NCI-H1092 treated with DMSO at 0.1 percent for 48 hours (cell line): Measurements from ENCODE around the gene JDP2.
A peak's percentile ranks its signal among the peaks of the same experiment; 100 is the strongest.

Source experiments
- DNase-seq: peaks from one replicate; lab custom pipeline; 2025; lab: John Stamatoyannopoulos, UW

Gene JDP2

DNA sequence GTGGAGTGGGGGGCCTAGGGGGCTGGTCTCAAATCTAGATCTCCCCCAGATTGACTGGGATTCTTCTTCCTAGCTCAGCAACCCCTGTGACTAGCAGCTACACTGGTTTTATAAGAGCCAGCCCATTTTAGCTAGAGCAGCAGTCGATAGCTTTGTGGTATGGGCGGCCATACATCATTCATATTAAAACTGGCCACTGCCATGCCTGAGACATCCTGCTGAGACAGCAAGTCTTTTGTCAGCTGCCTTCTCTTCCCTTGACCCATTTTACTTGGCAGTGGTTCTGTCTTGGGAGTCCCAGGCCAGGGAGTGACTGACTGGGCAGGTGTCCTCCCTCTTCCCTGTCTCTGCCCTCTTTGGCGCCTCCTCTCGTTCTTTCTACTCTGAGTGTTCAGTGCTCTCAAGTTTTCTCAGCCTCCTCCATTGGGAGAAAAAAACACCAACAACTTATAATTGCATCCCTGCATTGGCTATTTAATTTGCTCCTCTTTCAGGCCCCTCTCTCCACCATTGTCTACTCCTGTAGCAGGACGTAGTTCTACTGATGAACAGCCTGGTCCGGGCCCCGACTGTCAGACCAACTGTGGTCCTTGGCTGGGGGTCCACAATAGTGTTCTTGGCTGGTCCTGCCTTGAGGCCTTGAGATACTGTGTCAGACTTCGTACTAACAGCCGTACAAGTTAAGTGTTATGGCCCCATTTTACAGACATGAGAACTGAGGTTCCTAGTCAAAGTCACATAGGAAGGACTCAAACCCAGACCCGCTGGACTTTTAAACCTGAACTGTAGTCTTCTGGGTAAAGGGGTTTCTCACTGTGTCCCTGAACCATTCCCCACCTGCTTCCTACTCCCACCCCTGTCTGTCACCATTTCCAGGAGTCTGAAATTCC, 18.3 kb upstream of the JDP2 start:
- peak; percentile 27 for DNase-seq

DNA sequence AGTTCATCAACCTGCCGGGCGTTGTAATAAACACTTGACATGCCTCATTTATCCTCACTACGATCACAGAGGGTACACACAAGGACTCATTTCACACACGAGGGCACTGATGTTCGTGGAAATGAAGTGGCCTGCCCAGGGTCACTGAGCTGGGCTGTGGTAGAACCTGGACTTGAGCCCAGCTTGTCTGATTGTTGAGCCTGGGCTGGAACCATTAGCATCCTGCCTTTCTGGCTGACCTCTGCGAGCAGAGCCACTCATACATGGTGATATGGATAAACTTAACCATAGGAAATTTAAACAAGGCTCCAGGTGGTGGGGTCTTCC, 16.6 kb upstream of the JDP2 start:
- DNase-seq = peak; percentile 95

DNA sequence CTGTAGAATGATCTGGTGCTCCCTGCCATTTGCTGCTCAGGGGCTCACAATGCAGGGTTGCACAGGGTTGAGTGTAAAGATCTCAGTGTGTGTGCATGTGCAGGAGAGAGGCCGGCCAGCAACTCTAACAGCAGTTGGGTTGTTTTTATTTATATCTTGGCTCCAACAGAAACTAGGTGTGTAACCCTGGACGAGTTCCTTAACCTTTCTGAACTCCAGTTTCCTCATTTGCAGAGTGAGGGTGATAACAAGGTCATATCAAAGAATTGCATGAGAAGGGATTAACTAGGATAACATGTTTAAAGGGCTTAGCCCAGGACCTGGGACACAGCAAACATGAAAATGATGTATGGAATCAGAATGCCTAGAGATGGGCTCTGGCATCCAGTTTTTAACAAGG, 14.8 kb upstream of the JDP2 start:
- no peak for DNase-seq

DNA sequence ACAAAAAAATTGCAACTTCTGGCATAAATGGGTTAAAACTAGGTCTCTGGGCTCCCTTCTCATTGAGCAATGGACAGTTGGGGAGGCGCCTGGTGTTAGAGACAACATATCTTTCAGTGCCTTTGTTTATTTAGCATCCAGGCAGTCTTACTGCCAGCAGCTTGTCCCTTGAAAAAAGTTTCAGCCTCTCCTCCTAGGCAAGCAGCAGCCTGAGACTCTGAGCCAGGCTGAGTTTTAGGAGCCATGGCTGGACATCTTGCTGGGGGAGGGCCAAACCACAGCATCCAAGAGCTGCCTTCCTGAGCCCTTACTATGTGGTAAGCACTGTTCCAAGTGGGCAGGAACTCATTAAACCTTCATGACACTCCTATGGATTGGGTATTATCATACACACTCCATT, 10.1 kb upstream of the JDP2 start:
- DNase-seq = no peak

DNA sequence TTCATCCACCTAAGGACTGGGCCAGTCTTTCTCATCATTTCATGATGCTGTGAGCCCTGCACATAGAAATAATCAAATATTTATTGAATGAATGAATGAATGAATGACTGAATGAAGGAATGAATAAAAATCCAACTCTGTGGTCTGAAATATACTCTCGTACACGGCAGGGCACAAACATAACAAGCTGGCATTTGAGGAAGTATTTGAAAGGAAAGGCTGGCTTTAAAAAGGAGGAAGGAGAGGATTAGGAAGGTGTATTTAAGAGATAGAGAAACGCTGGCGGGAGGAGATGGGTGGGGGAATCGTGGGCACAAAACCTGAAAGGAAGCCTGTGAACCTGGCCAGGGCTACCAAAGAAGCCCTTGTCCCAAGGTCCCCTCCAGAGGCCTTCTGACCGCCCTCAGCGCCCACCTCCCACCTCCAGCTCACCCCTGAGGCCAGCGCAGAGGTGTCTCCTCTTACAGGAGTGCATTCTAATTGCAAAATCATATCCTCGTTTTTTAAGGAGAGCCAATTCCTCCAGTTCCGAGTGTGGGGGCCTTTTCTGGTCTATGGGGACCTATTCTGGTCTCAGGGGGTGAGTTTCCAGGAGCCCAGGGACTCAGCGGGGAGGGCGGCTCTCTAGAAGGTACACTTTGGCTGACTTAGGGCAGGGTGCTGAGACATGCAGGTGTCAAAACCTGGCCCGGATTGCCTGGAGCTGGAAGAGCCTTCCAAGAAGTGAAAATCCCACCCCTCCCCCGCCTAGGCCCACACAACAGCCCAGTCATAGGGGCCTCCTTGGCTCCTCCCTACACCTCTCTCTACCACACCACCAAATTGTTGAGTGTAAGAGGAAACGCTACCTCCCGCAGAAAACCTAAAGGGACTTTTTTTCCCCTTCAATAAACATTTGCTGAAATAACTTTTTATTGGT, 8.7 kb upstream of the JDP2 start:
- no peak for DNase-seq

DNA sequence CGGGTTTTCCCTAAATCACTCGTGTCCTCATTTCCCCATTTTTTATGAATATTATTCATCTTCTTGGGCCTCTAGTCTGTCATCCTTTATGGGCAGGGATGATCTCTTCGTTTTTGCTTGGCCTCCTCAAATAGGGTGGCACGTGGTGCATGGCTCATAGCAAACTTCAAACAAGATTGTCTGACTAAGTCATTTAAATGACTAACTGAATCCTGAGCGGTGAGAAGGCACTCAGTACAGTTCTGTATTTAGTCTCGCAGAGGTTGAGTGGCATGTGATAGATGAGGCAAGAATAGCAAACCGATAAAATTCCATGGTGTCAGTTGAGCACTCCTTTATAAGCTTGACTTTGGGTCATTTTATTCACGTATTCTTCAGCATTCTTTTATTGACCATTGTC, 5.7 kb upstream of the JDP2 start:
- no peak for DNase-seq

DNA sequence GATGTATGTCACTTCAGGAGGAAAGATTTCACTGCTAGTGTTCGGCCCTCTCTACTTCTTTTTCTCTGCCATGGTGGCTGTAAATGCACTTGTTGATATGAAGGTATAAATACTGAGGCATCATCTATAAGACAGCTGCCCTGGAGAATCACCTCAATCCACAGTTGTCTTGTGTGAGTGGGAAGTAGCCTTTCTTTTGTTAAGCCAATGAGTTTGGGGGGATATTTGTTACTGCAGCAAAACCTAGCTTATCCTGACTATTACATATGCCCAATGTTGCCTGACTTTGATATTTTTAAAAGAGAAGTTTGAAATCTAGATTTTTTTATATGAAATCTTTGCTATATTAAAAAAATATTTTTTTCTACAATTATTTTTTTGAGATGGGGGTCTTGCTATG, 3.3 kb upstream of the JDP2 start:
- no peak for DNase-seq

DNA sequence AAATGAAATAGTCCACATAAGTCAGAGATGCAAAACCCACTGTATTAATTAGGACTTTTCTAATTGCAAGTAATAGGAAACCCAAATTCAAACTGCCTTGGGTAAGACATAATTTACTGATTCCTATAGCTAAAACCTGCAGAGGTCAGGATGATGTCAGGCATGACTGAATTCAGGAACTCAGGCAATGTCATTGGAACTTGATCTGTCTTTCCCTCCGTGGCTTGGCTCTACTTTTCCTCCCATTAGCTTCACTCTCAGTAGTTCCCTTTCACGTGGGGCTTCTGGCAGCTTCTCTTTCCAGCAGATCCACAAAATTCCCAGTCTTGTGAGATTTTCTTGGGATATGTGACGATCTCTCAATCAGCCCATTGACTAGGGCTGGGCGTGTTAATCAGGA, 2.4 kb upstream of the JDP2 start:
- DNase-seq = no peak

DNA sequence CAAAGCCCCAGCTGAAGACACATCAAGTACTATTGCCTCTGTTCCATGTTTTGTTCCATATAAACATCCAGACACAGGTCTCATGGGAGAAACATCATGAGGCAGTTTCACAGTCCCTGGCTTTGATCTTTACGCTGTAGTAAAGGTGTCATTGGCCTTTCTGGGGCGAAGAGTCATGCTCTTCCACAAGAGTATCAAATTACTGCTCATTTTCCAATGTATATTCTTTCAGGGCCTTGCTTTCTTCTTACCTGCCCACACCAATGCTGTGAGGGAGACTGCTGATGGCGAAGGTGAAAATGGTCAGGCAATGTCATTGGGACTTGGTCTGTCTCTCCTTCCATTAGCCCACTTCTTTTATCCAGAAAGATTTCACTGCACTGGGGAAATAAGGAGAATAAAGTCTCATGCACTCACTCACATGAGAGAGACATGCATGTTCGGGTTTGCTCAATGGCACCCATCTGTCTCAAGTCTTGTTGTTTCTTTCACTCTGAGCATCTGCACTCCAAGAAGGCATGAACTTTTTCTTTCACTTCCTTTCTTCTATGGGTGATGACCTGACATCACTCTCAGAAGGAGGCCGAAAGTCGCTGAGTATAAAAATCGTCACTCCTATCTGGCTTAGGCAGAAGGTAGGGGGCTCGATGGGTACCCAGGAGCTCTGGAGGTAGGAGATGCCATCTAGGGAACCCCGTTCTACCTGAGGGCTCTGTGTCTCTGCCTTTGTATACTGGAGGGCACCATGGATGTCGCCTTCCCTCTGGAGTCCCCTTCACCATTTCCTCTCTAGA, 1.3 kb upstream of the JDP2 start:
- no peak for DNase-seq

DNA sequence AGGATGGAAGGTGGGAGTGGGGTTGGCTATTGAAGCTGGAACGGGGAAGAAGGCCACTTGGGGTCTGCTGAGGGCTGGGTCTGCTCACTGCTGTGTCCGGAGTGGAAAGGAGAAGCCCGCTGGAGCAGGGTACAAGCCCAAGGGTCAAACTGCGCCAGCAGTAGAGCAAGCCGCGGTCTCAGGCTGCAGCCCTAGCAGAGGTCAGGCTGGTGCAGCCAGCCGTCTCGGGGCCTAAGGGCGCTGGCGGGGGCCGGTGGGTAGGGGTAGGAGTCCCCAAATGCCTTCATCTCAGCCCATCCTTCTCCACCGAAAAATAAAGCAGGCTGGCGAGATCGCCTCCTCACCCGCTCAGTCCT, 718 bp upstream of the JDP2 start:
- no peak for DNase-seq

DNA sequence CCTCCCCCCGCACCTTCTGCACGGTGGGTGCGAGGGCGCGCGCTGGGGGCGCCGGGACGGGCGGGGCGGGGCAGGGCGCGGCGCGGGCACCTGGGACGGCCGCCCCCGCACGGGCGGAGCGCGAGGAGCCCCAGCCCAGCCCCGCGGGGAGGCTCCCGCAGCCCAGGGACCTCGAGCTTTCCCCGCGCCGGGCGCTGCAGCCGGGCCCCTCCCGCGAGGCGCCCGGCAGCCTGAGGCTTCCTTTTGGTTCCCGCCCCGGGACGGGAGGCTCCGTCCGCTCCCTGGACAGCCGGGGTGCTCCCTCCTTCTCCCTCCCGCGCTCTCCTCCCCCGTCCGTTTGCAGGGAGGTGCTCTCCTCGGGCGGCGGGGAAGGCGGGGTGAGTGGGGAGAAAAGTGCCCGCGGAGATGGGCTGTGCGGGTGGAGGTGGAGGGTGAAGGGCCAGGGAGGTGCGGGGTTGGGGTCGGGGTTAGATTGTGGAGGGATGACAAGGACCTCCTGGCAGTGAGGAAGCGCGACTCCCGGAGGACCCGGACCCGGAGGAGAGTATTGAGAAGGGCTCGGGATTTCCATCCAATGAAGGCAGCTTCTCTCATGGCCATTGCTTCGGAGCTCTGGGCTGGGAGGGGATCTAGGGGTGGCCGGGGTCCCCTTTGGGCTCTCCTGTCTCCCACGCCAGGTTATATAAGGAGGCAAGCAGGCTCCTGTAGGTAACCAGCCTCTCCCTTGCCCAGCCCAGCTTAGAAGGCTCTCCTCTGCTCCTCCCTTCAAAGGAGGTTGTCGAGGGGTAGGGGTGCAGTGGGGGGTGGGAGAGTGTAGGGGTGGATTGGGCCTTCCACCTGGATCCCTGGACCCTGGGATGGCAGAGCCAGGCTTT, 645 bp downstream of the JDP2 start:
- DNase-seq = no peak

DNA sequence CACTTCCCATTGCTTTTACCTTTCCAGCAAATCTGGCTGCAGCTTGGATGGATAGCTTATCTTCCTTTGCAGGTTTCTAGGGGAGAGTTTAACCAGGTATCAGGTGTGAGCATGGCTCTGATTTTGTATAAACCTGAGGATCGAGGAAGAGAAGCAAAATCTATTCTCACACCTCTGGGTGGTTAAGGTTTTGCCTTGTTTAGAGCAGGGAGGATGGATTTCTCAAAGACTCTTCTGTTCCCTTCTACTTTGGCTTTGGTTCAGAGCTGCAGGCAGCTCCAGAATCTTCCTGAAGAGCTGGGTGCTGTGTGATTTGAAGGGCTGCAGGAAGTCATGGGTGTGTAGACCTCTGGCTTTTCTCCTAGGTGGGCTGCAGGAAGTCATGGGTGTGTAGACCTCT, 1.7 kb downstream of the JDP2 start:
- no peak for DNase-seq

DNA sequence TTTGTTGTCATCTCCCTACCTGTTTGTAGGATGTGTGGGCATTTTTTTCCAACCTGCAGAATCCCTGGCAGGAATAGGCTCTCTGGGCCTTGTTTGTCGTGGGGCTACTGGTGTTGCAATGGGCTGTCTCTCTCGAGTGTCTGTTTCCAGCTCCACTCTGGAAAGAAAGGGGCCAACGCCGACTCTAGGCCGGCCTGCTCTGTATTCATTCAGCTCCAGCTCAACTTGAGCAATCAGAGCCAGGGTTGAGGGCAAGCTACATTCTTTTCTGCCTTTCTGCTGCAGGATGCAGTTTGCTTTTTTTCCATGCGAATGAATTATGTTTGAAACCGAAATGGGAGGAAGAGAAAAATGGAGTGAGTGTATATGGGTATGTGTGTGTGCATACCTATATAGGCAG, 2.3 kb downstream of the JDP2 start:
- DNase-seq = no peak

DNA sequence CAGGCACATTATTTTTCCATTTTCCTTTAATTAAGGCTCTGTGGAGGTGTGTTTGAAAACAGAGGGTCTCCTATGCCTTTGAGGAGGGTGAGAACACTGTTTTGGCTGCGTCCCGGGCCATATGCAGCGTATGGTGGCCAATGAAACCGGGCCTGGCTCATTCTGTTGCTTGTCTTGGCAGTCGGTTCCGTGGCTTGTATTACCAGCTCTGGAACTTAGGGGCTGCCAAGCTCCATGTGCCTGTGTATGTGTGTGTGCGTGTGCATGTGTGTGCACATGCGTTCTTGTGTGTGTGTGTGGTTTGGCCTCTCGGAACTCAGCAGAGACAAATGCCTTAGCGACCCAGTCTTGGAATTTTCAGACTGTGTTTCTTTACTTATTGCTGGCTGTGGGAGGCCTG, 2.7 kb downstream of the JDP2 start:
- no peak for DNase-seq

DNA sequence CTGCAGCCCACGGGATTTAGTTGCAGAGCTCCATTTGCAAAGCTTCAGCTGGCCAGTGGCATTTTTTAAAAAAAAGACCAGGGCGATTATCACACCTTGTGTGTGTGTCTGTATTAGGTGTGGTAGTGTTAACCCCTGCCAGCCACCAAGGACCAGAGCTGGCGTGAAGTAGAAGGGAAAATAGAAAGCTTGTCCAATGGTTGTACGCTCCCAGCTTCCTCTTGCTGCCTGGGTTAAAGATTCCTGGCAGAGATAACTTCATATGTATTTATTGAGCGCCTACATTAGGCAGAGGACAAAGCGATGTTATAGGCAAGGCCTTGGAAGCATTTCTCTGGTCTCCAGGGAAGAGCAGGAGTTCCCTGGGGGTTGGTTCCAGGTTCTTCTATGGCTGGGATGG, 3.2 kb downstream of the JDP2 start:
- DNase-seq = no peak

DNA sequence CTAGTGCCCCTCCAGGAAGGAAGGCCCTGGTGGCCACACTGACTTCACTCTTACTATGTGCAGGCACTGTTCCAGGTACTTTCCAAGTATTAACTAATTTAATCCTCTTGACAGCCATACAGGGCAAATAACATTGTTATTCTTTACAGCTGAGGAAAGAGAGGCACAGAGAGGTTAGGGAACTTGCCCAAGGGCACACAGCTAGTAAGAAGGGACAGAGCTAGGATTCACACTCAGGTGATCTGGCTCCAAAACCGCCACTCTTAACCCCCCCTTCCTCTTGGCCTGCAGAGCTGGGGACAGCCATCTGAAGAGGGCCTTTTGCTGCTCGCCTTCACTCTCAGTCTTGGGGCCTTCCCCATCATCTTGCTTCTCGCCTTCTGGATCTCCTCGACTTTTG, 4.0 kb downstream of the JDP2 start:
- no peak for DNase-seq

DNA sequence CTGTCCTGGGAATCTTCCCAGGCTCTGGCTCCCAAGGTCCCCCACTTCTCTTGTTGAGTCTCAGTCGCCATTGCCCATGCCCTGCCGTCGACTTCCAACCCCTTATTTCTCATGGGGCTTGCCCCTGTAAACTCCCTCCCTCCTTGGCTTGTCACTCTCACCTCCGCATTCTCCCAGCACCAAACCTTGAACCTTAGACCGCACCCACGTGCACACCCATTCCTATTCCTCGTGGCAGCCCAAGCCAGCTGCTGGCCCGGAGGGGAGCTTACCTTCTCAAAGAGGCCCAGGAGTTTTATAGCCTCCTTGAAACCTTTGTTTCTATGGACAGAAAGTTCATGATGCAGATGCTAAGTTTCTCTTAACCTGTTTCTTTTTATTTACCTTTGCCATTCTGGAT, 4.6 kb downstream of the JDP2 start:
- DNase-seq = no peak

DNA sequence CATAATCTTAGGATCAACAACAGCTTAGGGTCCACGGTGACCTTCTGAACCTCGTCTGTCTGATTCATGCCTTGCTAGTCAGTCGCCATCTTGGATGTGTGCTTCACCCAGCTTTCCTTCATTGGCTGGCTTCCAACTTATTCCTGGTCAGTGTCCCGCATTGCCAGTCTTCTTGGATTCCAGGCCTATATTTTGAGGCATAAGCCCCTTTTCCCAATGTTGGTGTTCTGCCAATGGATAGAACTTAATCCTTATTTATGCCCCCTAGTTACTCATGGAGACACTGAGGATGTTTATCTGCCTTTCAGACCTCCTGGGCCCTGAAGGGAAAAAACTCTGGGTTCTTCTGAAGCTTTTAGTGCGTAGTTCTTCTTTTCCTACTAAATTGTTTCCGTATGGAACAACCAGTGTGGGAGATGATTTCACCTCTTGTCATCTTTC, 5.8 kb downstream of the JDP2 start:
- no peak for DNase-seq

DNA sequence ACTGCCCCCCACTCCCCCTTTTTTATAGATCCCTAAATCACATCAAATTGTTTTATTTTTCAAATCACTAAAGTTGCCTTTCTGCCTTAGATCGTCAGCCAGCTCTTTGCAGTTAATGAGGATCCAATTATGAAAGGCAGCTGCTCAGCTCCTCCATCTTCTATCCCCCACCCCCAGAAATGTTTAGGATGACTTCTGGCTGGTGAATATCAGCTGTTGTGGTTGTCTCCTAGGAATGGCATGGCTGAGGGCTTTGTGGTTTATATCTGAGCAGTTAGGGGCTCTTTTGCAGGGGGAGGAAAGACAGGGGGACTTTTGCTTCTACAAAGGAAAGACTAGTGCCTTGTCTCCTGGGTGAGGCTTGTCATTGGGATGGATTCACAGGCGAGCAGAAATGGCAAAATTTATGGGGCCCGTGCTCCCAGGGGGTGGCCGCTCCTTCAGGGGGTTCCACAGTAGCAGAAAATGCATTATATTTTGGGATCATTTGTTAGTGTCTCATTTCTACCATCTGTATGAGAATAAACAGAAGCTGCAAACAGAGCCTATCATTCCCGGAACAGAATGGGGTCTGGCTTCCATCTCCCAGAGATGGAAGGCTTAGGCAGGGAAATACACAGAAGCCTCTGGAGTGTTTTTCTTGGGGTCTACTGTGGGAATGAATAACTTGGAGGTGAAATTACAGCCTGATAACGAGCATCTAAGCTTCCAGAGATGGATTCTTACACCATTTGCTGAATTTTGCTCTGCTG, 6.5 kb downstream of the JDP2 start:
- DNase-seq = no peak

DNA sequence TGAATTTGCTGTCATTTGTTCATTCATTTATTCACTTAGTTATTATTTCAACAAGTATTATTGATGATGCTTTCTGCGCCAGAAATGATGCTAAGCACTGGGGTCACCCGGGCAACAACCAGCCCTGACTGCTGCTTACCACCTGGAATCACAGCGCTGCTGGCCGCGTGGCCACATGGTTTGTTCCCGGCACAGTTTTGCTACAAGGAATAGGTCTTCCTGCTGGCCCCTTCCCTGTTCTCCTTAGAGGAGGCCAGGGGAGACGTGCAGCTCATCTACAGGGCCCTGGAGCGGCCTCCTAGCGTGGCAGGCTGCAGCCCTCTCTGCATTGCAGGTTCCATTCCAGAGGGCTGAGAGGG, 7.0 kb downstream of the JDP2 start:
- no peak for DNase-seq

DNA sequence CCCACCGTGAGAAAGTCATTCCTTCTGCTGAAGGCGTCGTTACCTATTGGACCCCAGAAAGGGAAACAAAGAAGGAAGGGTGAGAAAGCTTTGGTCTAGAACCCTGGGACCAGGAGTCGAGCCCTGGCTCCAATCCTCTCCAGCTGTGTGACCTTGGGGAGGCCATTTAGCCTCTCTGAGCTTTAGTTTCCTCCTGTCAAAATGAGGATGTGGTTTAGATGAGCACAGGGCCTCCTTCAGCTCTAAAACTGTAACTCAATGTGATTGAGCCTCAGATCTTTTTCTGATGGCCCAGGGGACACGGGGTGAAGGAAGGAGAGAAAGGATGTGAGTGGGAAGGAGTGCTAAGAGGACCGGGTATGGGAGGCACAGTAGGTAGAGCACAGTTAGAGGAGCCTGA, 7.7 kb downstream of the JDP2 start:
- no peak for DNase-seq
